ENCODE measurements around the gene CD80. TPM values are rescaled to one million over a fixed set of nuclear protein-coding genes. Genes with fewer than 3 reads are reported as not detected.

The CD80 gene
- total RNA-seq, 1 experiment from 2014 or later = not detected

- intact Hi-C loops (cut with micrococcal nuclease) = loop anchor here (10.0 kb wide), 1 partner anchor 145 kb away; the partner anchor contains the start of gene COX17
- H3K9me3 Mint-ChIP-seq (ENCODE audit: unreplicated experiment) = no peaks in the 10 kb centered on the region
- H3K4me1 Mint-ChIP-seq (ENCODE audit: insufficient read depth, unreplicated experiment) = peaks cover 13% of the 10 kb centered on the region
- no peak overlapping the region for H3K27ac Mint-ChIP-seq (ENCODE audit: low read depth, unreplicated experiment)
- H3K27me3 Mint-ChIP-seq (ENCODE audit: insufficient read depth, unreplicated experiment) = no peaks in the 10 kb centered on the region
- no peak for TF ChIP-seq CTCF (IDR thresholded peaks at IDR 0.05; ENCODE audit: unreplicated experiment)
- POLR2A ChIA-PET = no interaction called here
- no peaks in the 10 kb centered on the region for H3K36me3 Mint-ChIP-seq (ENCODE audit: insufficient read depth, unreplicated experiment)
- DNase-seq (ENCODE audit: unreplicated experiment) = no peak
- CTCF ChIA-PET = interaction anchor here (0.6 kb wide), 1 partner anchor 11 kb away, joined by 6 read pairs; no protein-coding TSS in a partner anchor
- no peak overlapping the region for H3K4me3 Mint-ChIP-seq (ENCODE audit: unreplicated experiment)
- no TSS peak for BruUV-seq (replicated peaks)
These were observed 29.5 kb downstream of the CD80 start for GRCh38 chr3:119529883-119530282.

GRCh38 chr3:119527714-119528113, 31.7 kb downstream of the CD80 start:
- Mint-ChIP-seq H3K9me3 (ENCODE audit: unreplicated experiment) (no peaks in the 10 kb centered on the region), H3K4me1 (ENCODE audit: insufficient read depth, unreplicated experiment) (peaks cover 13% of the 10 kb centered on the region), H3K27ac (ENCODE audit: low read depth, unreplicated experiment) (no peak overlapping the region), H3K36me3 (ENCODE audit: insufficient read depth, unreplicated experiment) (peaks cover 9% of the 10 kb centered on the region), H3K27me3 (ENCODE audit: insufficient read depth, unreplicated experiment) (no peaks in the 10 kb centered on the region), H3K4me3 (ENCODE audit: unreplicated experiment) (no peak overlapping the region)
- intact Hi-C loops (cut with micrococcal nuclease) = loop anchor here (10.0 kb wide), 1 partner anchor 147 kb away; the partner anchor contains the start of gene COX17
- DNase-seq (ENCODE audit: unreplicated experiment) = no peak
- no TSS peak for BruUV-seq (replicated peaks)
- POLR2A ChIA-PET = no interaction called here
- CTCF ChIA-PET = no interaction called here
- no peak for TF ChIP-seq CTCF (IDR thresholded peaks at IDR 0.05; ENCODE audit: unreplicated experiment)

GRCh38 chr3:119524931-119525662, 34.3 kb downstream of the CD80 start:
- H3K27me3 Mint-ChIP-seq (ENCODE audit: insufficient read depth, unreplicated experiment) = no peaks in the 10 kb centered on the region
- ChIA-PET POLR2A (interaction anchor here (0.6 kb wide), 1 partner anchor 18 kb away, joined by 3 read pairs; no protein-coding TSS in a partner anchor), CTCF (interaction anchor here (0.5 to 1.0 kb wide), 3 partner anchors 23 to 155 kb away, joined by 3 to 4 read pairs (median 4); no protein-coding TSS in a partner anchor)
- no TSS peak for BruUV-seq (replicated peaks)
- peak; percentile 6 for TF ChIP-seq CTCF (IDR thresholded peaks at IDR 0.05; ENCODE audit: unreplicated experiment)
- H3K9me3 Mint-ChIP-seq (ENCODE audit: unreplicated experiment) = no peaks in the 10 kb centered on the region
- H3K4me1 Mint-ChIP-seq (ENCODE audit: insufficient read depth, unreplicated experiment) = peaks cover 11% of the 10 kb centered on the region
- intact Hi-C loops (cut with micrococcal nuclease) = loop anchor here (10.0 kb wide), 1 partner anchor 150 kb away; the partner anchor contains the start of gene COX17
- DNase-seq (ENCODE audit: unreplicated experiment) = no peak
- peaks cover 30% of the 10 kb centered on the region for H3K36me3 Mint-ChIP-seq (ENCODE audit: insufficient read depth, unreplicated experiment)
- no peak overlapping the region for H3K27ac Mint-ChIP-seq (ENCODE audit: low read depth, unreplicated experiment)
- no peak overlapping the region for H3K4me3 Mint-ChIP-seq (ENCODE audit: unreplicated experiment)

GRCh38 chr3:119518026-119518425, 41.4 kb downstream of the CD80 start:
- ChIA-PET POLR2A (interaction anchor here (0.9 to 1.5 kb wide), 3 partner anchors 18 to 20 kb away, joined by 3 to 6 read pairs (median 4); partner anchors contain the start of gene TIMMDC1), CTCF (no interaction called here)
- Mint-ChIP-seq H3K4me3 (ENCODE audit: unreplicated experiment) (no peak overlapping the region), H3K27ac (ENCODE audit: low read depth, unreplicated experiment) (no peak overlapping the region), H3K36me3 (ENCODE audit: insufficient read depth, unreplicated experiment) (peaks cover 78% of the 10 kb centered on the region), H3K27me3 (ENCODE audit: insufficient read depth, unreplicated experiment) (no peaks in the 10 kb centered on the region), H3K9me3 (ENCODE audit: unreplicated experiment) (peaks cover 6% of the 10 kb centered on the region), H3K4me1 (ENCODE audit: insufficient read depth, unreplicated experiment) (peaks cover 2% of the 10 kb centered on the region)
- no peak for TF ChIP-seq CTCF (IDR thresholded peaks at IDR 0.05; ENCODE audit: unreplicated experiment)
- intact Hi-C loops (cut with micrococcal nuclease) = no loop called here
- no peak for DNase-seq (ENCODE audit: unreplicated experiment)
- BruUV-seq (replicated peaks) = no TSS peak

All from MCF 10A (cell line).